Natural killer cell (primary cell): Measurements from ENCODE around the gene AURKAIP1. TPM values are rescaled to one million over a fixed set of nuclear protein-coding genes. Genes with fewer than 3 reads are reported as not detected.

Source experiments
- ATAC-seq, 3 donors: fragments of 150-1000 bp in 2 of 3; fragments of 200-7000 bp in 1 of 3; cut with Tn5 transposase; 1 replicate in 1 of 3; 2 replicates in 2 of 3; pipeline ENCODE4 v1.10.0; 2021; ENCODE audit warnings: mild to moderate bottlenecking in 2 of 3, moderate library complexity in 2 of 3
- DNase-seq, 2 donors: peaks; one replicate each; pipeline versions ENCODE4 v3.0.0 to v3.0.0-alpha.2; 2013 to 2021; ENCODE audit warnings: mixed read lengths in 1 of 2
- H3K27ac ChIP-seq: one replicate; pipeline ENCODE4 v1.5.1; 2013; ENCODE audit warnings: mild to moderate bottlenecking, low read length
- H3K27me3 ChIP-seq: one replicate; pipeline ENCODE4 v1.6.1; 2013; ENCODE audit warnings: low read length; ENCODE audit not compliant: control insufficient read depth, insufficient read depth
- H3K36me3 ChIP-seq: one replicate; pipeline ENCODE4 v1.6.1; 2013; ENCODE audit warnings: low read length; ENCODE audit not compliant: control insufficient read depth, insufficient read depth
- H3K4me1 ChIP-seq: one replicate; pipeline ENCODE4 v1.6.1; 2013; ENCODE audit warnings: low read length; ENCODE audit not compliant: control insufficient read depth, insufficient read depth
- H3K4me3 ChIP-seq: one replicate; pipeline ENCODE4 v1.5.1; 2013; ENCODE audit warnings: low read length
- H3K9me3 ChIP-seq: one replicate; pipeline ENCODE4 v1.6.1; 2013; ENCODE audit warnings: low read length; ENCODE audit not compliant: control insufficient read depth, insufficient read depth
- H3K27ac Mint-ChIP-seq, 2 donors: one replicate each; pipeline ENCODE4 v1.8.0; 2022; ENCODE audit warnings: mild to moderate bottlenecking in 2 of 2, mixed read lengths in 2 of 2, moderate library complexity in 1 of 2
- H3K27me3 Mint-ChIP-seq, 2 donors: one replicate each; pipeline ENCODE4 v1.8.0; 2022; ENCODE audit warnings: low read depth in 2 of 2, mixed read lengths in 2 of 2
- H3K36me3 Mint-ChIP-seq: one replicate; pipeline ENCODE4 v1.8.0; 2022; ENCODE audit warnings: mixed read lengths
- H3K4me1 Mint-ChIP-seq, 2 donors: one replicate each; pipeline ENCODE4 v1.8.0; 2022; ENCODE audit warnings: mixed read lengths in 2 of 2
- H3K4me3 Mint-ChIP-seq: one replicate; pipeline ENCODE4 v1.8.0; 2022; ENCODE audit warnings: mild to moderate bottlenecking, moderate library complexity, mixed read lengths
- H3K9me3 Mint-ChIP-seq, 2 donors: one replicate each; pipeline ENCODE4 v1.8.0; 2022; ENCODE audit warnings: mixed read lengths in 2 of 2
- WGBS: methylation state at CpG from one replicate; pipeline ENCODE4 v1.1.7; 2013; ENCODE audit warnings: missing lambda C conversion rate; ENCODE audit not compliant: insufficient coverage; 5-methylcytosine and 5-hydroxymethylcytosine counted together
- intact Hi-C: fragments of 100-400 bp; cut with micrococcal nuclease; formaldehyde crosslinking; loops from one replicate; pipeline ENCODE4 v1.14.2; 2022
- total RNA-seq, 4 donors: library from RNA; stranded (reverse); fragments of 120-200 nt in 1 of 4; gene quantifications; one replicate each; pipeline versions ENCODE4 v1.2.3 to v1.2.4, GENCODE V29; 2013 to 2022
- TF ChIP-seq, protein P1 (sequence below): fragments of 200-600 bp; IDR thresholded peaks from one replicate; pipeline ENCODE4 v1.8.0; 2022; ENCODE audit warnings: antibody characterized with exemption

AURKAIP1 gene
- total RNA-seq, 3 donors from 2014 or later (not counting 1 experiment from before 2014, with no cell fraction given), result 60.0 to 76.3 (median 64.6) TPM

GRCh38 chr1:1336931-1337792, 37.8 kb downstream of the AURKAIP1 start:
- H3K27ac Mint-ChIP-seq, result no peak overlapping the region
- Histone ChIP-seq H3K9me3 (no peaks in the 10 kb centered on the region), H3K4me3 (no peak overlapping the region), H3K36me3 (peaks cover 2% of the 10 kb centered on the region), H3K27me3 (no peaks in the 10 kb centered on the region), H3K4me1 (no peaks in the 10 kb centered on the region), H3K27ac (no peak overlapping the region)
- intact Hi-C loops, result no loop called here
- H3K4me1 Mint-ChIP-seq, result no peaks in the 10 kb centered on the region
- no peaks in the 10 kb centered on the region for H3K9me3 Mint-ChIP-seq
- no peaks in the 10 kb centered on the region for H3K27me3 Mint-ChIP-seq
- ATAC-seq (no peak), DNase-seq (no peak)
- WGBS, result 96% methylated on average over 32 of the region's 32 CpGs
- no peak overlapping the region for H3K4me3 Mint-ChIP-seq
- TF ChIP-seq, protein P1, sequence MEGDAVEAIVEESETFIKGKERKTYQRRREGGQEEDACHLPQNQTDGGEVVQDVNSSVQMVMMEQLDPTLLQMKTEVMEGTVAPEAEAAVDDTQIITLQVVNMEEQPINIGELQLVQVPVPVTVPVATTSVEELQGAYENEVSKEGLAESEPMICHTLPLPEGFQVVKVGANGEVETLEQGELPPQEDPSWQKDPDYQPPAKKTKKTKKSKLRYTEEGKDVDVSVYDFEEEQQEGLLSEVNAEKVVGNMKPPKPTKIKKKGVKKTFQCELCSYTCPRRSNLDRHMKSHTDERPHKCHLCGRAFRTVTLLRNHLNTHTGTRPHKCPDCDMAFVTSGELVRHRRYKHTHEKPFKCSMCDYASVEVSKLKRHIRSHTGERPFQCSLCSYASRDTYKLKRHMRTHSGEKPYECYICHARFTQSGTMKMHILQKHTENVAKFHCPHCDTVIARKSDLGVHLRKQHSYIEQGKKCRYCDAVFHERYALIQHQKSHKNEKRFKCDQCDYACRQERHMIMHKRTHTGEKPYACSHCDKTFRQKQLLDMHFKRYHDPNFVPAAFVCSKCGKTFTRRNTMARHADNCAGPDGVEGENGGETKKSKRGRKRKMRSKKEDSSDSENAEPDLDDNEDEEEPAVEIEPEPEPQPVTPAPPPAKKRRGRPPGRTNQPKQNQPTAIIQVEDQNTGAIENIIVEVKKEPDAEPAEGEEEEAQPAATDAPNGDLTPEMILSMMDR, result no peak
- no peaks in the 10 kb centered on the region for H3K36me3 Mint-ChIP-seq

GRCh38 chr1:1336446-1336845, 38.6 kb downstream of the AURKAIP1 start:
- no peaks in the 10 kb centered on the region for H3K9me3 Mint-ChIP-seq
- DNase-seq, result no peak
- H3K27me3 Mint-ChIP-seq, result no peaks in the 10 kb centered on the region
- 97% methylated on average over 26 of the region's 26 CpGs for WGBS
- H3K27ac Mint-ChIP-seq, result no peak overlapping the region
- no peak overlapping the region for H3K4me3 ChIP-seq
- H3K9me3 ChIP-seq, result no peaks in the 10 kb centered on the region
- H3K27me3 ChIP-seq, result no peaks in the 10 kb centered on the region
- no peak overlapping the region for H3K27ac ChIP-seq
- TF ChIP-seq, protein P1, result no peak
- H3K36me3 ChIP-seq, result peaks cover 2% of the 10 kb centered on the region
- ATAC-seq, result no peak
- no peak overlapping the region for H3K4me3 Mint-ChIP-seq
- H3K4me1 ChIP-seq, result no peaks in the 10 kb centered on the region
- H3K4me1 Mint-ChIP-seq, result no peaks in the 10 kb centered on the region
- intact Hi-C loops, result no loop called here
- H3K36me3 Mint-ChIP-seq, result no peaks in the 10 kb centered on the region

GRCh38 chr1:1335792-1336248, 39.2 kb downstream of the AURKAIP1 start:
- H3K27ac ChIP-seq, result no peak overlapping the region
- Mint-ChIP-seq H3K27ac (no peak overlapping the region), H3K4me3 (no peak overlapping the region), H3K36me3 (no peaks in the 10 kb centered on the region), H3K4me1 (no peaks in the 10 kb centered on the region), H3K9me3 (no peaks in the 10 kb centered on the region), H3K27me3 (no peaks in the 10 kb centered on the region)
- intact Hi-C loops, result no loop called here
- H3K27me3 ChIP-seq, result no peaks in the 10 kb centered on the region
- no peak for DNase-seq
- H3K4me3 ChIP-seq, result no peak overlapping the region
- 93% methylated on average over 21 of the region's 21 CpGs for WGBS
- no peaks in the 10 kb centered on the region for H3K9me3 ChIP-seq
- no peak for ATAC-seq
- H3K4me1 ChIP-seq, result no peaks in the 10 kb centered on the region
- peaks cover 2% of the 10 kb centered on the region for H3K36me3 ChIP-seq
- TF ChIP-seq, protein P1, result no peak
